ENCODE data around the gene GPR34.

Gene GPR34

DNA sequence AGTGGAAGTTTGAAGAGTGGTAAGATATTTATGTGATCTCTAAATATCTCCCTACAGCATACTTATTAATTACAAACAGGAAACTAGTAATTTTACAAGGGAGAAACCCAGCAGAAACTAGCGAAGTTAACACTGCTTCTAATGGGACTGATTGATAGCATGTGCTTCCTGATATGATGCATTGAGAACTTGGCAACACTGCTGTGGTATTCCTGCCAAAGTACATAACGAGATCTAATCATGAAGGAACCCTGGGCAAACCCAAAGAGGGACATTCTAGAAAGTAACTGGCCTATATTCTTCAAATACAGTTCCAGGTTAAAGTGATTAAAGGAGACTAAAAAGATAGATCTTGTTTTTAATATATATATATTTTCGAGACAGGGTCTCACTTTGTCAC is 4.6 kb upstream of the GPR34 start:
- no peak for DNase-seq (ENCODE audit: low spot score)

GRCh38 chrX:41684940-41685339 is 3.8 kb upstream of the GPR34 start:
- DNase-seq (ENCODE audit: low spot score): no peak
- TF ChIP-seq CTCF (IDR thresholded peaks at IDR 0.05; ENCODE audit: extremely low read depth, missing control alignments): no peak

More for the DNA sequence above, 4.6 kb upstream of the GPR34 start:
- TF ChIP-seq CTCF (IDR thresholded peaks at IDR 0.05; ENCODE audit: extremely low read depth, missing control alignments): no peak

DNA sequence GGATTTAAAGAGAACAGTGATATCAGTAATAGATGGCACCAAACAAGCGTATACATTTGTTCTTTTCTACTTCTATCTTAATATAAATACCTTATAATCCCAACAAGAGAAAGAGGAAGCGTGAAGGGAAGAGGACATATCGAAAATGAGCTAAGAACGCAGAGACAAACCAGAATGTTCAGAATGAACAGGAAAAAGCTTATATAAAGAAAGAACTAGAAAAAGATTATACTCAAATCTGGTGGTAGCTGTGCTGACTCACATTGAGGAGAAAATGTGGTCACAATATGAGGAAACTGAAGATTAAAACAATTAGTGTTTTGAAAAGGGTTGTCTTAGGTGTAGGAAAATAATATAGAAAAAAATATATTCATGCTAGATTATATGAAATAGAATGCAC is 2.0 kb upstream of the GPR34 start:
- no peak for DNase-seq (ENCODE audit: low spot score)
- TF ChIP-seq CTCF (IDR thresholded peaks at IDR 0.05; ENCODE audit: extremely low read depth, missing control alignments): no peak

DNA sequence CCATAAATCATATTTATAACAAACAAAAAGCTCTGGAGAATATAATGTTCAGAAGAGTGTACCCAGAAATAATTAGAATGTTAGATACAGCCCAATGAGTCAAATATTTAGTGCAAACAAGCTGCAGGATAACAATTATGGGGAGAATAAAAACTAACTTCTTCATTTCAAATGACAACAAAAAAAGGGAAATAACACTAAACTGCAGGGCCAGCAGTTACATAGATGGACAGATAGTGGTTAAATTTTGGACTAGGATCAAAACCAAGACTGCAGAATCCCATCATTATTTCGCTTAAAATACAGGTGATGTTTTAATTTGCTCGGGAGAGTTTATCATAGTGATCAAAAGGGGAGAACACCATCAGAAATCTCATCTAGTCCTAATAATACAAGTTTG is 617 bp upstream of the GPR34 start:
- TF ChIP-seq CTCF (IDR thresholded peaks at IDR 0.05; ENCODE audit: extremely low read depth, missing control alignments): no peak
- DNase-seq (ENCODE audit: low spot score): no peak

- DNase-seq (ENCODE audit: low spot score): no peak
- no peak for TF ChIP-seq CTCF (IDR thresholded peaks at IDR 0.05; ENCODE audit: extremely low read depth, missing control alignments)
Observed at GRCh38 chrX:41689711-41690110, 938 bp downstream of the GPR34 start.

DNA sequence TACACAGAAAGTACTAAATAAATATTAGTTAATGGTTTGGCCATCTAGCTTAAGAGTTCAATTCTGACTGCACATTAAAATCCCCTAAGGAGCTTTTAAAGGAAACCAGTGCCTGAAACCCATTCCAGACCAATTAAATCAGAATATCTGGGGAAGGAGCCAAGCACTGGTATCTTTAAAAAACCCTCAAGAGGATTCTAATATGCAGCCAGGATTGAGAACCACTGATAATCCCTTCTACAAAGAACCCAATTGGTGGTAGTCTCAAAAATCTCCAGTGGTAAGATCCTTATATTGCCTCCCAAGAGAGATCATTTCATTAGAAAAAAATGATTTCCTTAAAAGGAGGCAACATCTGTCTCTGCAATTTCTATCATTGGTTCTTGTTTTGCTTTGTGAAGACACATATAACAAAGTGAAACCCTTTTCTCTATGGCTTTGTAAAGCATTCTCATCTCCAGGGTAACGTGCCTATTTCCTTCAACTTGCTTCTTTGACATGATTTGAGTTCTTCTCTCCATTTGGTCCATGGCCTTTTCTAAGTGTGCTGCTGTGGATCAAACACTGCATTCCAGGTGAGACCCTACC is 3.5 kb downstream of the GPR34 start:
- no peak for TF ChIP-seq CTCF (IDR thresholded peaks at IDR 0.05; ENCODE audit: extremely low read depth, missing control alignments)
- no peak for DNase-seq (ENCODE audit: low spot score)

DNA sequence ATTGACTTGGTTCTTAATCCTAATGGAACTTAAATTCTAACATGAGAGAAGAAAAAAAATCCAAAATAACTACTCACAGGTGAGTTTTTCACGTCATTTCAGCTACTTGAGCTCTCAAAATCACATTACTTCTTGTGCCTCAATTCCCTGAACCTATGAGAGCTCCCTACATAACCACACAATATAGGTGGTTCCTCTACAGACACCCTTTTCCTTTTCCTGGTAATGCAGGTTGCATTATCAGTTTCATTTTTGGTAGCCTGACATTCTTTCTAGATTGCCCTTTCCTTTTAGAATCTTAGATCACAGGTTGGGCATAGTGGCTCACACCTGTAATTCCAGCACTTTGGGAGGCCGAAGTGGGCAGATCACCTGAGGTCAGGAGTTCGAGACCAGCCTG is 4.3 kb downstream of the GPR34 start:
- no peak for DNase-seq (ENCODE audit: low spot score)
- no peak for TF ChIP-seq CTCF (IDR thresholded peaks at IDR 0.05; ENCODE audit: extremely low read depth, missing control alignments)
